WERI-Rb-1 (cell line): ENCODE data around the gene ZNF487.

ENCODE experiments used
- DNase-seq: peaks from one replicate; pipeline ENCODE4 v3.0.0-alpha.2; 2020
- H3K27ac ChIP-seq: fragments of 250-450 bp; sonication (Bioruptor Pico); 2 replicates; pipeline ENCODE4 v1.5.1; 2020; ENCODE audit warnings: mild to moderate bottlenecking, moderate library complexity
- H3K27me3 ChIP-seq: fragments of 250-450 bp; sonication (Bioruptor Pico); 2 replicates; pipeline ENCODE4 v1.5.1; 2021; ENCODE audit warnings: mild to moderate bottlenecking, low read depth, moderate library complexity; ENCODE audit not compliant: insufficient read depth, severe bottlenecking
- H3K36me3 ChIP-seq: fragments of 250-450 bp; sonication (Bioruptor Pico); 2 replicates; pipeline ENCODE4 v1.5.1; 2020; ENCODE audit warnings: mild to moderate bottlenecking, moderate library complexity
- H3K4me3 ChIP-seq: 2 replicates; pipeline ENCODE4 v1.5.1; 2011; ENCODE audit warnings: low read depth, mild to moderate bottlenecking, control low read depth, low read length
- H3K9me3 ChIP-seq: fragments of 250-450 bp; sonication (Bioruptor Pico); 2 replicates; pipeline ENCODE4 v1.5.1; 2021; ENCODE audit warnings: mild to moderate bottlenecking, moderate library complexity; ENCODE audit not compliant: severe bottlenecking
- CTCF ChIP-seq: IDR thresholded peaks from 2 replicates; pipeline ENCODE4 v1.5.1; 2011; ENCODE audit warnings: low read depth, mild to moderate bottlenecking, control low read depth, inconsistent platforms, low read length

Gene ZNF487

GRCh38 chr10:43396061-43396927 is 40.6 kb upstream of the ZNF487 start:
- H3K9me3 ChIP-seq, result no peaks in the 10 kb centered on the region
- peaks cover 67% of the 10 kb centered on the region for H3K36me3 ChIP-seq
- no peak for TF ChIP-seq CTCF
- no peaks in the 10 kb centered on the region for H3K27me3 ChIP-seq
- H3K27ac ChIP-seq, result peak overlapping the region; percentile 98
- peak; percentile 88 for DNase-seq
- peak overlapping the region; percentile 81 for H3K4me3 ChIP-seq

- H3K9me3 ChIP-seq, result no peaks in the 10 kb centered on the region
- no peak for TF ChIP-seq CTCF
- peak overlapping the region; percentile 98 for H3K27ac ChIP-seq
- H3K27me3 ChIP-seq, result no peaks in the 10 kb centered on the region
- peak; percentile 95 for DNase-seq
- peak overlapping the region; percentile 81 for H3K4me3 ChIP-seq
- peaks cover 64% of the 10 kb centered on the region for H3K36me3 ChIP-seq
Measured at GRCh38 chr10:43396928-43397624, 39.8 kb upstream of the ZNF487 start.

GRCh38 chr10:43398939-43399319 is 38.0 kb upstream of the ZNF487 start:
- Histone ChIP-seq H3K4me3 (no peak overlapping the region), H3K27ac (peak overlapping the region; percentile 98; the same call in 1 of the 2 replicates), H3K9me3 (no peaks in the 10 kb centered on the region), H3K36me3 (peaks cover 61% of the 10 kb centered on the region), H3K27me3 (no peaks in the 10 kb centered on the region)
- no peak for DNase-seq
- TF ChIP-seq CTCF, result no peak

- Histone ChIP-seq H3K27ac (no peak overlapping the region), H3K4me3 (no peak overlapping the region), H3K36me3 (peaks cover 59% of the 10 kb centered on the region), H3K27me3 (no peaks in the 10 kb centered on the region), H3K9me3 (no peaks in the 10 kb centered on the region)
- no peak for DNase-seq
- no peak for TF ChIP-seq CTCF
Measured at GRCh38 chr10:43399320-43400310, 37.3 kb upstream of the ZNF487 start.

- Histone ChIP-seq H3K27me3 (no peaks in the 10 kb centered on the region), H3K9me3 (no peaks in the 10 kb centered on the region), H3K27ac (no peak overlapping the region), H3K36me3 (peaks cover 53% of the 10 kb centered on the region), H3K4me3 (no peak overlapping the region)
- TF ChIP-seq CTCF, result no peak
- DNase-seq, result no peak
Measured at GRCh38 chr10:43401627-43402026, 35.3 kb upstream of the ZNF487 start.
